GM12801 (cell line): ENCODE data around the gene GRID2.

Experiments used
- CTCF ChIP-seq: IDR thresholded peaks from one replicate; pipeline ENCODE4 v1.5.1; 2011; ENCODE audit warnings: control low read depth; ENCODE audit not compliant: insufficient read length; ENCODE audit errors: extremely low read depth

Gene GRID2

GRCh38 chr4:93710101-93710846, 1406.5 kb downstream of the GRID2 start:
- no peak for TF ChIP-seq CTCF

GRCh38 chr4:93710847-93711430, 1407.2 kb downstream of the GRID2 start:
- TF ChIP-seq CTCF, result no peak

GRCh38 chr4:93718233-93718632, 1414.5 kb downstream of the GRID2 start:
- TF ChIP-seq CTCF, result no peak

- no peak for TF ChIP-seq CTCF
Observed at GRCh38 chr4:93719552-93719951, 1415.8 kb downstream of the GRID2 start.

- no peak for TF ChIP-seq CTCF
Observed at GRCh38 chr4:93722446-93722845, 1418.7 kb downstream of the GRID2 start.

GRCh38 chr4:93730251-93730650, 1426.5 kb downstream of the GRID2 start:
- TF ChIP-seq CTCF, result no peak

- TF ChIP-seq CTCF, result no peak
Observed at GRCh38 chr4:93730760-93731159, 1427.0 kb downstream of the GRID2 start.
